H1 (cell line): ENCODE results near the gene NECTIN3. TPM values are rescaled to one million over a fixed set of nuclear protein-coding genes. Genes with fewer than 3 reads are reported as not detected.

Experiments used
- CTCF ChIA-PET: fragments of 300-600 bp; sonication (Branson Sonifier 250); formaldehyde crosslinking; loops from one replicate; lab custom pipeline; 2021; ENCODE audit not compliant: partially characterized antibody; lab: Charles Lee
- POLR2A ChIA-PET: fragments of 300-600 bp; sonication (Branson Sonifier 250); formaldehyde crosslinking; loops from one replicate; lab custom pipeline; 2021; ENCODE audit warnings: inconsistent platforms; ENCODE audit not compliant: partially characterized antibody; lab: Charles Lee
- DNase-seq, 2 experiments: peaks; one replicate each; pipeline versions ENCODE4 v3.0.0 to v3.0.0-alpha.2; 2010 to 2022; ENCODE audit warnings: low spot score in 2 of 2, low read depth in 1 of 2, mixed read lengths in 1 of 2
- FAIRE-seq: peaks from 2 replicates; lab custom pipeline; 2011; peaks lifted over from hg19 to GRCh38; lab: Jason Lieb, UNC
- H2AFZ ChIP-seq: 2 replicates; pipeline ENCODE4 v1.8.1; 2012; ENCODE audit warnings: low read length, inconsistent platforms
- H2AK5ac ChIP-seq: 2 replicates; pipeline ENCODE4 v1.6.1; 2013; ENCODE audit warnings: low read depth, low read length
- H2BK120ac ChIP-seq: replicated peaks from 2 replicates; pipeline ENCODE3; 2013; ENCODE audit warnings: low read depth, low read length, inconsistent platforms
- H2BK12ac ChIP-seq: 2 replicates; pipeline ENCODE4 v1.6.1; 2013; ENCODE audit warnings: low read depth, low read length
- H2BK15ac ChIP-seq: 2 replicates; pipeline ENCODE4 v1.6.1; 2013; ENCODE audit warnings: low read length
- H2BK20ac ChIP-seq: 2 replicates; pipeline ENCODE4 v1.6.1; 2013; ENCODE audit warnings: low read length
- H2BK5ac ChIP-seq: 2 replicates; pipeline ENCODE4 v1.6.1; 2013; ENCODE audit warnings: low read depth, low read length
- H3K14ac ChIP-seq: 2 replicates; pipeline ENCODE4 v1.6.1; 2013; ENCODE audit warnings: inconsistent platforms; ENCODE audit not compliant: insufficient read length
- H3K18ac ChIP-seq: 2 replicates; pipeline ENCODE4 v1.6.1; 2013; ENCODE audit warnings: low read length; ENCODE audit errors: extremely low read depth
- H3K23ac ChIP-seq: 2 replicates; pipeline ENCODE4 v1.6.1; 2013; ENCODE audit warnings: inconsistent platforms; ENCODE audit not compliant: insufficient read length
- H3K23me2 ChIP-seq: 2 replicates; pipeline ENCODE4 v1.6.1; 2013; ENCODE audit warnings: low read depth, low read length
- H3K27ac ChIP-seq: 2 replicates; pipeline ENCODE4 v1.6.1; 2011; ENCODE audit warnings: low read depth, low read length, inconsistent platforms
- H3K27me3 ChIP-seq, 4 experiments: replicated peaks in 1 of 4; 1 replicate in 1 of 4; 2 replicates in 3 of 4; pipeline versions ENCODE4 v1.6.1 to v1.8.1; 2011 to 2013; ENCODE audit warnings: low read length in 3 of 4, mild to moderate bottlenecking in 3 of 4, inconsistent platforms in 2 of 4, mixed read lengths in 2 of 4, moderate library complexity in 1 of 4; ENCODE audit not compliant: control insufficient read depth in 3 of 4, insufficient read depth in 3 of 4; ENCODE audit errors: extremely low read depth in 1 of 4
- H3K36me3 ChIP-seq, 4 experiments: 2 replicates each; pipeline versions ENCODE4 v1.6.1 to v1.8.1; 2011 to 2013; ENCODE audit warnings: mild to moderate bottlenecking in 4 of 4, low read length in 3 of 4, moderate library complexity in 2 of 4, control low read depth in 1 of 4, inconsistent platforms in 1 of 4; ENCODE audit not compliant: insufficient read depth in 4 of 4, control insufficient read depth in 2 of 4
- H3K4ac ChIP-seq: replicated peaks from 2 replicates; pipeline ENCODE3; 2013; ENCODE audit warnings: low read length, low read depth, mixed read lengths, inconsistent platforms; ENCODE audit not compliant: insufficient read length
- H3K4me1 ChIP-seq, 4 experiments: replicated peaks in 1 of 4; 1 replicate in 1 of 4; 2 replicates in 3 of 4; pipeline versions ENCODE4 v1.6.1 to v1.8.1; 2011 to 2013; ENCODE audit warnings: low read length in 3 of 4, inconsistent platforms in 2 of 4, mixed read lengths in 1 of 4; ENCODE audit not compliant: insufficient read depth in 4 of 4, control insufficient read depth in 3 of 4
- H3K4me2 ChIP-seq, 2 experiments: 2 replicates each; pipeline versions ENCODE4 v1.6.1 to v1.8.1; 2011 to 2013; ENCODE audit warnings: low read depth in 2 of 2, low read length in 2 of 2, control low read depth in 1 of 2, inconsistent platforms in 1 of 2, mild to moderate bottlenecking in 1 of 2; ENCODE audit not compliant: insufficient read depth in 1 of 2
- H3K4me3 ChIP-seq, 4 experiments: fragments of 200-600, 300-600 bp in 1 of 4; sonication (generic), shearing (Covaris generic), sonication (Bioruptor Twin) in 1 of 4; 2 replicates each; pipeline versions ENCODE4 v1.5.1 to v1.8.1; 2011 to 2016; ENCODE audit warnings: low read length in 4 of 4, low read depth in 3 of 4, control low read depth in 2 of 4, inconsistent platforms in 2 of 4, mild to moderate bottlenecking in 2 of 4, mixed read lengths in 1 of 4, moderate library complexity in 1 of 4; ENCODE audit not compliant: insufficient read depth in 2 of 4; ENCODE audit errors: extremely low read depth in 1 of 4
- H3K56ac ChIP-seq: replicated peaks from 2 replicates; pipeline ENCODE3; 2013; ENCODE audit warnings: low read depth, mild to moderate bottlenecking, mixed read lengths, low read length, inconsistent platforms; ENCODE audit not compliant: insufficient read length
- H3K79me1 ChIP-seq: 2 replicates; pipeline ENCODE4 v1.6.1; 2013; ENCODE audit warnings: low read depth, low read length, control low read depth
- H3K79me2 ChIP-seq, 2 experiments: 2 replicates each; pipeline versions ENCODE4 v1.6.1 to v1.8.1; 2012 to 2013; ENCODE audit warnings: low read length in 2 of 2, mild to moderate bottlenecking in 2 of 2, inconsistent platforms in 1 of 2; ENCODE audit not compliant: insufficient read depth in 2 of 2, control insufficient read depth in 1 of 2
- H3K9ac ChIP-seq, 4 experiments: replicated peaks in 1 of 4; 1 replicate in 1 of 4; 2 replicates in 3 of 4; pipeline versions ENCODE4 v1.6.1 to v1.8.1; 2011 to 2013; ENCODE audit warnings: low read depth in 3 of 4, low read length in 3 of 4, control low read depth in 2 of 4, mild to moderate bottlenecking in 2 of 4, moderate library complexity in 2 of 4, inconsistent platforms in 1 of 4; ENCODE audit errors: extremely low read depth in 1 of 4
- H3K9me3 ChIP-seq, 2 experiments: 2 replicates each; pipeline versions ENCODE4 v1.6.1 to v1.8.1; 2012 to 2013; ENCODE audit warnings: mild to moderate bottlenecking in 2 of 2, moderate library complexity in 2 of 2, control low read depth in 1 of 2, inconsistent platforms in 1 of 2, low read depth in 1 of 2, low read length in 1 of 2, mixed read lengths in 1 of 2; ENCODE audit not compliant: insufficient read depth in 2 of 2
- H4K20me1 ChIP-seq, 2 experiments: replicated peaks in 1 of 2; 2 replicates each; pipeline versions ENCODE3 to v1.8.1; 2011 to 2013; ENCODE audit warnings: inconsistent platforms in 2 of 2, low read length in 2 of 2, mild to moderate bottlenecking in 1 of 2; ENCODE audit not compliant: insufficient read depth in 2 of 2, control insufficient read depth in 1 of 2
- H4K5ac ChIP-seq: 2 replicates; pipeline ENCODE4 v1.6.1; 2013; ENCODE audit warnings: low read length, low read depth, mixed read lengths, inconsistent platforms; ENCODE audit not compliant: insufficient read length
- H4K8ac ChIP-seq: 2 replicates; pipeline ENCODE4 v1.8.0; 2013; ENCODE audit warnings: mild to moderate bottlenecking, moderate library complexity, low read length, inconsistent platforms; ENCODE audit not compliant: insufficient read depth; ENCODE audit errors: extremely low read depth
- H4K91ac ChIP-seq: replicated peaks from 2 replicates; pipeline ENCODE3; 2013; ENCODE audit warnings: low read length, mixed read lengths, inconsistent platforms; ENCODE audit not compliant: insufficient read length
- BACH1 ChIP-seq: IDR thresholded peaks from 2 replicates; pipeline ENCODE4 v1.6.1; 2012; ENCODE audit warnings: low read length, improper control_type of control experiment
- KDM4A ChIP-seq: IDR thresholded peaks from one replicate; pipeline ENCODE4 v1.7.1; 2012; ENCODE audit warnings: low read depth, mild to moderate bottlenecking, moderate library complexity, low read length, inconsistent platforms; ENCODE audit not compliant: severe bottlenecking
- PHF8 ChIP-seq: fragments of 200-600 bp; sonication (generic); conservative IDR thresholded peaks from 2 replicates; pipeline ENCODE4 v1.7.1; 2012; ENCODE audit warnings: low read depth, mild to moderate bottlenecking, inconsistent platforms, low read length, moderate library complexity
- RAD21 ChIP-seq, 2 experiments: IDR thresholded peaks in 1 of 2; conservative IDR thresholded peaks in 1 of 2; 2 replicates each; pipeline ENCODE4 v1.6.1; 2011; ENCODE audit warnings: low read depth in 2 of 2, low read length in 2 of 2, improper control_type of control experiment in 1 of 2, inconsistent platforms in 1 of 2, mild to moderate bottlenecking in 1 of 2, moderate library complexity in 1 of 2
- SP4 ChIP-seq: IDR thresholded peaks from 2 replicates; pipeline ENCODE4 v1.6.1; 2012; ENCODE audit warnings: low read length, inconsistent platforms
- SRF ChIP-seq: IDR thresholded peaks from 2 replicates; pipeline ENCODE4 v1.6.1; 2011; ENCODE audit warnings: mild to moderate bottlenecking, low read depth, low read length, moderate library complexity
- WGBS, 2 experiments: shearing (Covaris generic) in 1 of 2; methylation state at CpG; one replicate each; pipeline versions ENCODE4 v1.1.6 to v1.1.7; 2013 to 2015; ENCODE audit warnings: low lambda C conversion rate in 2 of 2, mixed read lengths in 2 of 2, inconsistent platforms in 1 of 2, low coverage in 1 of 2, missing lambda C conversion rate in 1 of 2; ENCODE audit not compliant: insufficient replicate concordance in 2 of 2, insufficient coverage in 1 of 2, insufficient read length in 1 of 2; ENCODE audit errors: extremely low coverage in 1 of 2, missing lambda C conversion rate in 1 of 2; 5-methylcytosine and 5-hydroxymethylcytosine counted together
- polyA plus RNA-seq, 7 experiments: library from polyadenylated mRNA; depleted of rRNA in 3 of 7; stranded (reverse) in 5 of 7; unstranded in 2 of 7; fragments of >200 nt in 5 of 7; fragments of 200-250 nt in 2 of 7; gene quantifications; 1 replicate in 5 of 7; 2 replicates in 1 of 7; 4 replicates in 1 of 7; pipeline versions ENCODE4 v1.2.1 to v1.2.3, GENCODE V29; 2011 to 2013; ENCODE audit warnings: missing spikeins in 2 of 7, mixed read lengths in 2 of 7
- total RNA-seq: library from RNA; stranded (reverse); fragmentation: NEBNext Ultra II Directional; extraction: Animal tissue kit (Norgen Biotek cat#: 25700); gene quantifications from 2 replicates; pipeline ENCODE4 v1.2.1, GENCODE V29; 2021

The NECTIN3 gene
- total and polyA plus RNA-seq, 2 of the 8 experiments (the other 6 are each of a cell fraction or from before 2014, with no cell fraction given): 13.6 to 50.6 TPM

GRCh38 chr3:111193472-111193871 is 121.9 kb downstream of the NECTIN3 start:
- WGBS, 2 experiments: 87% methylated on average over 3 of the region's 3 CpGs; no CpG with 5 or more reads in 1 of the 2 experiments

More at GRCh38 chr3:111193472-111193871, 121.9 kb downstream of the NECTIN3 start:
- Histone ChIP-seq H2AFZ (no peak overlapping the region), H3K4me1 (no peaks in the 10 kb centered on the region; a peak in 1 of 7 replicates), H3K23ac (no peak overlapping the region), H4K8ac (no peak overlapping the region), H4K20me1 (peaks cover 0 to 3% of the 10 kb centered on the region in 2 experiments), H3K4me2 (no peak overlapping the region), H4K5ac (no peak overlapping the region), H3K9me3 (no peaks in the 10 kb centered on the region), H3K79me2 (no peaks in the 10 kb centered on the region), H3K36me3 (peaks cover 0 to 16% (median 3%) of the 10 kb centered on the region in 4 experiments; a peak in 4 of 8 replicates), H3K27ac (no peak overlapping the region), H3K79me1 (no peaks in the 10 kb centered on the region), H3K27me3 (no peaks in the 10 kb centered on the region), H2BK5ac (no peak overlapping the region), H2BK120ac (no peak overlapping the region), H3K14ac (no peak overlapping the region), H3K56ac (no peak overlapping the region), H3K18ac (no peak overlapping the region), H2BK12ac (no peak overlapping the region), H2BK20ac (no peak overlapping the region)
- no peak for DNase-seq
- CTCF ChIA-PET: interaction anchor here (1.0 to 2.2 kb wide), 5 partner anchors 11 to 181 kb away, joined by 4 to 5 read pairs (median 4); no protein-coding TSS in a partner anchor
- no peak for FAIRE-seq
- TF ChIP-seq RAD21 (IDR thresholded peaks at IDR 0.05 in 1 of 2, conservative IDR thresholded peaks at IDR 0.05 in 1 of 2; ENCODE audit: low read depth in 2 of 2, low read length in 2 of 2) (no peak), SRF (no peak), PHF8 (no peak), BACH1 (no peak), SP4 (no peak), KDM4A (no peak)
- TF ChIP-seq, all 59 proteins: peak for 0
- Histone ChIP-seq H3K23me2 (no peaks in the 10 kb centered on the region), H3K4ac (no peak overlapping the region), H3K9ac (no peak overlapping the region), H4K91ac (no peak overlapping the region), H3K4me3 (no peak overlapping the region), H2BK15ac (no peak overlapping the region), H2AK5ac (no peak overlapping the region)
- POLR2A ChIA-PET: no interaction called here
